HepG2 (cell line): Measurements from ENCODE around the gene SASH1. TPM values are rescaled to one million over a fixed set of nuclear protein-coding genes. Genes with fewer than 3 reads are reported as not detected.

Source experiments
- ATAC-seq: fragments of 200-7000 bp; cut with Tn5 transposase; 3 replicates; pipeline ENCODE4 v1.9.1; 2020; ENCODE audit warnings: mild to moderate bottlenecking, moderate library complexity
- BruUV-seq: library from RNA; stranded (reverse); fragments of 400-500 nt; replicated peaks from 2 replicates; lab custom pipeline; 2021; lab: Mats Ljungman, UMichigan
- CTCF ChIA-PET: fragments of 300-600 bp; formaldehyde crosslinking; extraction: SDS; loops from one replicate; lab custom pipeline; 2021; ENCODE audit warnings: low total read pairs, inconsistent platforms, low intra/inter-chr PET ratio; lab: Yijun Ruan, JAX
- POLR2A ChIA-PET: fragments of 350-600 bp; sonication (Branson Sonifier 250); formaldehyde crosslinking; loops from one replicate; lab custom pipeline; 2020; ENCODE audit warnings: antibody characterized with exemption, inconsistent platforms; lab: Yijun Ruan, JAX
- DNase-seq: peaks from one replicate; pipeline ENCODE4 v3.0.0-alpha.2; 2015; ENCODE audit warnings: low spot score
- FAIRE-seq: peaks from 3 replicates; lab custom pipeline; 2011; peaks lifted over from hg19 to GRCh38; lab: Jason Lieb, UNC
- H2AFZ ChIP-seq: one replicate; pipeline ENCODE4 v1.6.1; 2011; ENCODE audit warnings: low read length, inconsistent platforms
- H3K27ac ChIP-seq: fragments of 300-600 bp; 3 replicates; pipeline ENCODE4 v1.8.0; 2011; ENCODE audit warnings: mixed run types, mild to moderate bottlenecking, mixed read lengths, low read length, inconsistent platforms; ENCODE audit not compliant: insufficient read depth; ENCODE audit errors: extremely low read length
- H3K27me3 ChIP-seq, 2 experiments: fragments of 200-600 bp in 1 of 2; 2 replicates in 1 of 2; 3 replicates in 1 of 2; pipeline versions ENCODE4 v1.6.0 to v1.8.0; 2011; ENCODE audit warnings: low read length in 2 of 2, mild to moderate bottlenecking in 2 of 2, moderate library complexity in 2 of 2, inconsistent platforms in 1 of 2; ENCODE audit not compliant: insufficient read depth in 2 of 2, control insufficient read depth in 1 of 2
- H3K36me3 ChIP-seq, 2 experiments: fragments of 200-600 bp in 1 of 2; replicated peaks in 1 of 2; 2 replicates in 1 of 2; 3 replicates in 1 of 2; pipeline versions ENCODE4 v1.5.1 to v1.8.0; 2011; ENCODE audit warnings: low read length in 2 of 2, inconsistent platforms in 1 of 2; ENCODE audit not compliant: insufficient read depth in 2 of 2, control insufficient read depth in 1 of 2
- H3K4me1 ChIP-seq: 2 replicates; pipeline ENCODE4 v1.5.1; 2012; ENCODE audit warnings: low read length, inconsistent platforms; ENCODE audit not compliant: insufficient read depth
- H3K4me2 ChIP-seq: 2 replicates; pipeline ENCODE4 v1.6.0; 2011; ENCODE audit warnings: low read depth, low read length, inconsistent platforms
- H3K4me3 ChIP-seq, 3 experiments: fragments of 200-600 bp in 1 of 3; sonication (generic), shearing (Covaris generic) in 1 of 3; replicated peaks in 1 of 3; 2 replicates each; pipeline ENCODE4 v1.5.1; 2011 to 2016; ENCODE audit warnings: low read length in 3 of 3, inconsistent platforms in 2 of 3, low read depth in 2 of 3, mild to moderate bottlenecking in 2 of 3, control low read depth in 1 of 3, mixed read lengths in 1 of 3; ENCODE audit not compliant: insufficient read depth in 1 of 3
- H3K79me2 ChIP-seq: one replicate; pipeline ENCODE4 v1.6.1; 2011; ENCODE audit warnings: low read length, inconsistent platforms; ENCODE audit not compliant: insufficient read depth
- H3K9ac ChIP-seq: 2 replicates; pipeline ENCODE4 v1.6.0; 2011; ENCODE audit warnings: mild to moderate bottlenecking, low read depth, low read length, inconsistent platforms; ENCODE audit not compliant: insufficient read depth
- H3K9me3 ChIP-seq: 2 replicates; pipeline ENCODE4 v1.5.1; 2012; ENCODE audit warnings: mild to moderate bottlenecking, low read length
- H4K20me1 ChIP-seq: 2 replicates; pipeline ENCODE4 v1.6.0; 2011; ENCODE audit warnings: inconsistent platforms, mild to moderate bottlenecking, low read length, moderate library complexity; ENCODE audit not compliant: insufficient read depth
- DMAP1 ChIP-seq: IDR thresholded peaks from 2 replicates; pipeline ENCODE4 v1.6.1; 2016
- ESRRA ChIP-seq: sonication (generic); formaldehyde crosslinking; IDR thresholded peaks from 2 replicates; pipeline ENCODE4 v1.5.1; 2020; ENCODE audit warnings: mild to moderate bottlenecking, low read depth, missing genetic modification reagents
- HOXD1 ChIP-seq: sonication (generic); formaldehyde crosslinking; IDR thresholded peaks from 2 replicates; pipeline ENCODE4 v1.5.0; 2020; ENCODE audit warnings: missing genetic modification reagents
- KAT7 ChIP-seq: IDR thresholded peaks from 2 replicates; pipeline ENCODE4 v1.6.1; 2018; ENCODE audit warnings: borderline replicate concordance, missing compliant biosample characterization
- MIER3 ChIP-seq: IDR thresholded peaks from 2 replicates; pipeline ENCODE4 v1.6.1; 2016; ENCODE audit warnings: missing compliant biosample characterization, borderline replicate concordance
- PHF21A ChIP-seq: sonication (generic); formaldehyde crosslinking; IDR thresholded peaks from 2 replicates; pipeline ENCODE4 v1.5.0; 2020; ENCODE audit warnings: mild to moderate bottlenecking, missing genetic modification reagents
- SNAPC2 ChIP-seq: sonication (generic); formaldehyde crosslinking; IDR thresholded peaks from 2 replicates; pipeline ENCODE4 v1.8.1; 2022; ENCODE audit warnings: mild to moderate bottlenecking, missing genetic modification reagents
- TMF1 ChIP-seq: sonication (generic); formaldehyde crosslinking; IDR thresholded peaks from 2 replicates; pipeline ENCODE4 v1.8.1; 2022; ENCODE audit warnings: low read depth, missing genetic modification reagents
- ZFP82 ChIP-seq: sonication (generic); formaldehyde crosslinking; IDR thresholded peaks from 2 replicates; pipeline ENCODE4 v1.5.1; 2020; ENCODE audit warnings: mild to moderate bottlenecking, missing genetic modification reagents, borderline replicate concordance
- ZMYM4 ChIP-seq: sonication (generic); formaldehyde crosslinking; IDR thresholded peaks from 2 replicates; pipeline ENCODE4 v1.8.1; 2023; ENCODE audit warnings: mild to moderate bottlenecking, missing genetic modification reagents
- ZNF33B ChIP-seq: sonication (generic); formaldehyde crosslinking; IDR thresholded peaks from 2 replicates; pipeline ENCODE4 v1.5.1; 2020; ENCODE audit warnings: mild to moderate bottlenecking, missing genetic modification reagents
- ZNF350 ChIP-seq: sonication (generic); formaldehyde crosslinking; IDR thresholded peaks from 2 replicates; pipeline ENCODE4 v1.4.0; 2020; ENCODE audit warnings: mild to moderate bottlenecking, low read depth, missing genetic modification reagents, borderline replicate concordance
- ZNF724P ChIP-seq: sonication (generic); formaldehyde crosslinking; IDR thresholded peaks from 2 replicates; pipeline ENCODE4 v1.8.0; 2022; ENCODE audit warnings: missing genetic modification reagents, borderline replicate concordance
- ZNF782 ChIP-seq: sonication (generic); formaldehyde crosslinking; IDR thresholded peaks from 2 replicates; pipeline ENCODE4 v1.4.0; 2020; ENCODE audit warnings: missing genetic modification reagents, mild to moderate bottlenecking, borderline replicate concordance
- WGBS: methylation state at CpG from one replicate; pipeline ENCODE4 v1.1.6; 2017; ENCODE audit warnings: low lambda C conversion rate; 5-methylcytosine and 5-hydroxymethylcytosine counted together
- in situ Hi-C: cut with HindIII; loops from 2 replicates; pipeline ENCODE4 v1.10.0; 2017; ENCODE audit warnings: low pct_unique_long_range_greater_than_20kb; ENCODE audit not compliant: extremely low pct_ligation_motif_present
- intact Hi-C: fragments of 100-400 bp; cut with micrococcal nuclease; formaldehyde crosslinking; loops from one replicate; pipeline ENCODE4 v1.10.0; 2022; ENCODE audit not compliant: unreplicated experiment
- polyA plus RNA-seq, 8 experiments: library from polyadenylated mRNA; depleted of rRNA in 3 of 8; stranded (reverse) in 7 of 8; unstranded in 1 of 8; fragments of >200 nt; fragmentation: Illumina TruSeq in 4 of 8; extraction: Trizol in 4 of 8; gene quantifications; 2 replicates each; pipeline versions ENCODE4 v1.2.1 to v1.2.3, GENCODE V29; 2011 to 2016; ENCODE audit warnings: low read depth in 4 of 8, missing spikeins in 1 of 8, mixed read lengths in 1 of 8; ENCODE audit not compliant: insufficient read depth in 1 of 8
- total RNA-seq, 5 experiments: library from RNA; depleted of rRNA; stranded (reverse); fragments of >200 nt; fragmentation: Illumina TruSeq; extraction: Trizol; gene quantifications; 2 replicates each; pipeline ENCODE4 v1.2.3, GENCODE V29; 2016; ENCODE audit warnings: low read depth in 1 of 5
- TF ChIP-seq, protein P1 (sequence below): sonication (generic); formaldehyde crosslinking; conservative IDR thresholded peaks from 2 replicates; pipeline ENCODE4 v1.8.0; 2022; ENCODE audit warnings: mild to moderate bottlenecking, moderate library complexity, missing genetic modification reagents
- TF ChIP-seq, protein P2 (sequence below): sonication (generic); formaldehyde crosslinking; IDR thresholded peaks from 2 replicates; pipeline ENCODE4 v1.4.0; 2020; ENCODE audit warnings: missing genetic modification reagents, borderline replicate concordance

Gene SASH1
- total and polyA plus RNA-seq, 2 of the 13 experiments (the other 11 are each of a cell fraction or from before 2014, with no cell fraction given), result 7.5 to 8.2 TPM

DNA sequence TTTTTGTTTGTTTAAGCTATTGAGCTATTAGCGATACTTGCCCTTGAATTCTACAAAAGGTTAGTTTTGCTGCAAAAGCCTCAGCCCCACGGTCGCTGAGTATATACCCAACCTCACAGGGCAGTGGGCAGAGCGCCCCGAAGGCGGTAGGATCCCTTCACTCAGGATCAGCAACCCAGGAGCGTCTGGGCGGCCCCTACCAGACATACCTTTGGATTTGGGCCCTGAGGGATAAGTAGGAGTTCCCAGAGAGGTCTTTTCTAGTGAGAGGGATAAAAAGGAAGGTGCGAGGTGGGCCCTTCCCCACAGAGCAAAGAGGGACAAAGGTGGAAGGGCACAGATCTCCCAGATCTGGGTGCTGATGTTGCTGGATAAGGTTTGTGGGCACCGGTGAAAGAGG is 6.1 kb downstream of the SASH1 start:
- in situ Hi-C loops (no loop called here), intact Hi-C loops (no loop called here)
- 96% methylated on average over 10 of the region's 10 CpGs for WGBS
- no peak for TF ChIP-seq ZMYM4 (CRISPR knock-in tag)
- no peak for TF ChIP-seq ZNF782 (CRISPR knock-in tag)
- no peak for TF ChIP-seq MIER3 (CRISPR knock-in tag)
- no peak for TF ChIP-seq DMAP1 (CRISPR knock-in tag)
- TF ChIP-seq KAT7 (CRISPR knock-in tag), result no peak
- no peak for TF ChIP-seq TMF1 (CRISPR knock-in tag)
- no peak for TF ChIP-seq HOXD1
- no peak for TF ChIP-seq ZNF350 (CRISPR knock-in tag)
- TF ChIP-seq, protein P1, sequence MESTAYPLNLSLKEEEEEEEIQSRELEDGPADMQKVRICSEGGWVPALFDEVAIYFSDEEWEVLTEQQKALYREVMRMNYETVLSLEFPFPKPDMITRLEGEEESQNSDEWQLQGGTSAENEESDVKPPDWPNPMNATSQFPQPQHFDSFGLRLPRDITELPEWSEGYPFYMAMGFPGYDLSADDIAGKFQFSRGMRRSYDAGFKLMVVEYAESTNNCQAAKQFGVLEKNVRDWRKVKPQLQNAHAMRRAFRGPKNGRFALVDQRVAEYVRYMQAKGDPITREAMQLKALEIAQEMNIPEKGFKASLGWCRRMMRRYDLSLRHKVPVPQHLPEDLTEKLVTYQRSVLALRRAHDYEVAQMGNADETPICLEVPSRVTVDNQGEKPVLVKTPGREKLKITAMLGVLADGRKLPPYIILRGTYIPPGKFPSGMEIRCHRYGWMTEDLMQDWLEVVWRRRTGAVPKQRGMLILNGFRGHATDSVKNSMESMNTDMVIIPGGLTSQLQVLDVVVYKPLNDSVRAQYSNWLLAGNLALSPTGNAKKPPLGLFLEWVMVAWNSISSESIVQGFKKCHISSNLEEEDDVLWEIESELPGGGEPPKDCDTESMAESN (CRISPR knock-in tag), result no peak
- TF ChIP-seq ESRRA (CRISPR knock-in tag), result no peak
- no peak for TF ChIP-seq PHF21A
- no peak for TF ChIP-seq SNAPC2
- TF ChIP-seq ZFP82 (CRISPR knock-in tag), result no peak
- no peak for TF ChIP-seq ZNF33B (CRISPR knock-in tag)
- TF ChIP-seq, protein P2, sequence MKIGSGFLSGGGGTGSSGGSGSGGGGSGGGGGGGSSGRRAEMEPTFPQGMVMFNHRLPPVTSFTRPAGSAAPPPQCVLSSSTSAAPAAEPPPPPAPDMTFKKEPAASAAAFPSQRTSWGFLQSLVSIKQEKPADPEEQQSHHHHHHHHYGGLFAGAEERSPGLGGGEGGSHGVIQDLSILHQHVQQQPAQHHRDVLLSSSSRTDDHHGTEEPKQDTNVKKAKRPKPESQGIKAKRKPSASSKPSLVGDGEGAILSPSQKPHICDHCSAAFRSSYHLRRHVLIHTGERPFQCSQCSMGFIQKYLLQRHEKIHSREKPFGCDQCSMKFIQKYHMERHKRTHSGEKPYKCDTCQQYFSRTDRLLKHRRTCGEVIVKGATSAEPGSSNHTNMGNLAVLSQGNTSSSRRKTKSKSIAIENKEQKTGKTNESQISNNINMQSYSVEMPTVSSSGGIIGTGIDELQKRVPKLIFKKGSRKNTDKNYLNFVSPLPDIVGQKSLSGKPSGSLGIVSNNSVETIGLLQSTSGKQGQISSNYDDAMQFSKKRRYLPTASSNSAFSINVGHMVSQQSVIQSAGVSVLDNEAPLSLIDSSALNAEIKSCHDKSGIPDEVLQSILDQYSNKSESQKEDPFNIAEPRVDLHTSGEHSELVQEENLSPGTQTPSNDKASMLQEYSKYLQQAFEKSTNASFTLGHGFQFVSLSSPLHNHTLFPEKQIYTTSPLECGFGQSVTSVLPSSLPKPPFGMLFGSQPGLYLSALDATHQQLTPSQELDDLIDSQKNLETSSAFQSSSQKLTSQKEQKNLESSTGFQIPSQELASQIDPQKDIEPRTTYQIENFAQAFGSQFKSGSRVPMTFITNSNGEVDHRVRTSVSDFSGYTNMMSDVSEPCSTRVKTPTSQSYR, result no peak
- no peak for TF ChIP-seq ZNF724P (CRISPR knock-in tag)
- CTCF ChIA-PET, result no interaction called here
- POLR2A ChIA-PET, result no interaction called here
- H3K27me3 ChIP-seq, result no peaks in the 10 kb centered on the region
- H2AFZ ChIP-seq, result no peak overlapping the region
- 0 out of 2 replicates have a peak, but pooled peaks cover 4% of the 10 kb centered on the region for H4K20me1 ChIP-seq
- DNase-seq, result no peak
- BruUV-seq, result no TSS peak
- H3K9ac ChIP-seq, result no peak overlapping the region
- peaks cover 12% of the 10 kb centered on the region for H3K79me2 ChIP-seq
- H3K4me3 ChIP-seq, result no peak overlapping the region
- no peaks in the 10 kb centered on the region for H3K9me3 ChIP-seq
- ATAC-seq, result peak; percentile 22; the same call in 1 of the 3 replicates
- no peak for FAIRE-seq
- no peak overlapping the region for H3K4me2 ChIP-seq
- no peak overlapping the region for H3K27ac ChIP-seq
- peaks cover 32% of the 10 kb centered on the region for H3K4me1 ChIP-seq
- no peaks in the 10 kb centered on the region for H3K36me3 ChIP-seq
